ENCODE results near the gene ATP2C2.

DNA sequence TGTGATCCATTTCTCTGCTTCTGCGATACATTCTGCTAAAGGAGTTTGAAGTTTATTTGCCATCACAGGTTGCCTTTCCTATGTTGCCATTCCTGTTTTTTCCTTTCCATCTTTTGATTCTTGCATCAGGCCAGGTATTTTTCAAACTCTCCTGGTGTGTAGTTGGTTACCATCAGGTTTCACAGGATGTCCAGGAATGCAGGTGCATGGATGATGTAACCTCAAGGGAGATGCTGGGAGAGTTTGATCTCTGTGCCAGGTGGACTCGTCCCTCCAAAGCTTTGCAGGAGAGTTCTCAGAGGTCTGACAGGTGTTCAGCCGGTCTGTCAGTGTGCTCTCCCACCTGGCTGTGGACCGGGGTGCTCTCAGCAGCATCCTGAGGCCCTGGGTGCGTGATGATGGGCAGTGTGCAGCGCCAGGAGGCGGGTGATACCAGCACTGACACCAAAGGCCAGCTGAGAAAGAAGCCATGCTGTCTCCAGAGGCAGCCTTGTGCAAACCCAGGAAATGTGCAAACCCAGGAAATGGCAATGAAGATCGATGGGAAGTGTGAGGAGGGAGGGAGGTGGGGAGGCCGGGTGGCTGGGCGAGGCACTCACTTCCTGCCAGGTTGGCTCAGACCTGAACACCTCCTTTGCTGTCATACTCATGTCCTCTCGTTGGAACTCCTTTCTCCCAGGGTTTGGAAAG is 1.7 kb downstream of the ATP2C2 start:
- no peak for TF ChIP-seq POLR2AphosphoS5 (IDR thresholded peaks at IDR 0.05; ENCODE audit: low read depth, low read length)
- TF ChIP-seq CTCF (IDR thresholded peaks at IDR 0.05), result no peak
- TF ChIP-seq SIN3A (IDR thresholded peaks at IDR 0.05; ENCODE audit: borderline replicate concordance, insufficient read depth, low read depth, low read length), result no peak
- TF ChIP-seq, protein P1, sequence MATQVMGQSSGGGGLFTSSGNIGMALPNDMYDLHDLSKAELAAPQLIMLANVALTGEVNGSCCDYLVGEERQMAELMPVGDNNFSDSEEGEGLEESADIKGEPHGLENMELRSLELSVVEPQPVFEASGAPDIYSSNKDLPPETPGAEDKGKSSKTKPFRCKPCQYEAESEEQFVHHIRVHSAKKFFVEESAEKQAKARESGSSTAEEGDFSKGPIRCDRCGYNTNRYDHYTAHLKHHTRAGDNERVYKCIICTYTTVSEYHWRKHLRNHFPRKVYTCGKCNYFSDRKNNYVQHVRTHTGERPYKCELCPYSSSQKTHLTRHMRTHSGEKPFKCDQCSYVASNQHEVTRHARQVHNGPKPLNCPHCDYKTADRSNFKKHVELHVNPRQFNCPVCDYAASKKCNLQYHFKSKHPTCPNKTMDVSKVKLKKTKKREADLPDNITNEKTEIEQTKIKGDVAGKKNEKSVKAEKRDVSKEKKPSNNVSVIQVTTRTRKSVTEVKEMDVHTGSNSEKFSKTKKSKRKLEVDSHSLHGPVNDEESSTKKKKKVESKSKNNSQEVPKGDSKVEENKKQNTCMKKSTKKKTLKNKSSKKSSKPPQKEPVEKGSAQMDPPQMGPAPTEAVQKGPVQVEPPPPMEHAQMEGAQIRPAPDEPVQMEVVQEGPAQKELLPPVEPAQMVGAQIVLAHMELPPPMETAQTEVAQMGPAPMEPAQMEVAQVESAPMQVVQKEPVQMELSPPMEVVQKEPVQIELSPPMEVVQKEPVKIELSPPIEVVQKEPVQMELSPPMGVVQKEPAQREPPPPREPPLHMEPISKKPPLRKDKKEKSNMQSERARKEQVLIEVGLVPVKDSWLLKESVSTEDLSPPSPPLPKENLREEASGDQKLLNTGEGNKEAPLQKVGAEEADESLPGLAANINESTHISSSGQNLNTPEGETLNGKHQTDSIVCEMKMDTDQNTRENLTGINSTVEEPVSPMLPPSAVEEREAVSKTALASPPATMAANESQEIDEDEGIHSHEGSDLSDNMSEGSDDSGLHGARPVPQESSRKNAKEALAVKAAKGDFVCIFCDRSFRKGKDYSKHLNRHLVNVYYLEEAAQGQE (IDR thresholded peaks at IDR 0.05; ENCODE audit: insufficient read depth in 1 of 2, low read depth in 2 of 2, low read length in 1 of 2), result no peak
- TF ChIP-seq TCF7L2 (IDR thresholded peaks at IDR 0.05; ENCODE audit: low read depth, low read length), result no peak

All from Panc1 (cell line).